WERI-Rb-1 (cell line): ENCODE data around the gene SCN7A.

ENCODE experiments used
- DNase-seq: peaks from one replicate; pipeline ENCODE4 v3.0.0-alpha.2; 2020
- H3K27ac ChIP-seq: fragments of 250-450 bp; sonication (Bioruptor Pico); 2 replicates; pipeline ENCODE4 v1.5.1; 2020; ENCODE audit warnings: mild to moderate bottlenecking, moderate library complexity
- H3K27me3 ChIP-seq: fragments of 250-450 bp; sonication (Bioruptor Pico); 2 replicates; pipeline ENCODE4 v1.5.1; 2021; ENCODE audit warnings: mild to moderate bottlenecking, low read depth, moderate library complexity; ENCODE audit not compliant: insufficient read depth, severe bottlenecking
- H3K36me3 ChIP-seq: fragments of 250-450 bp; sonication (Bioruptor Pico); 2 replicates; pipeline ENCODE4 v1.5.1; 2020; ENCODE audit warnings: mild to moderate bottlenecking, moderate library complexity
- H3K4me3 ChIP-seq: 2 replicates; pipeline ENCODE4 v1.5.1; 2011; ENCODE audit warnings: low read depth, mild to moderate bottlenecking, control low read depth, low read length
- H3K9me3 ChIP-seq: fragments of 250-450 bp; sonication (Bioruptor Pico); 2 replicates; pipeline ENCODE4 v1.5.1; 2021; ENCODE audit warnings: mild to moderate bottlenecking, moderate library complexity; ENCODE audit not compliant: severe bottlenecking
- CTCF ChIP-seq: IDR thresholded peaks from 2 replicates; pipeline ENCODE4 v1.5.1; 2011; ENCODE audit warnings: low read depth, mild to moderate bottlenecking, control low read depth, inconsistent platforms, low read length

The SCN7A gene

GRCh38 chr2:166373539-166373938 is 120.5 kb downstream of the SCN7A start:
- TF ChIP-seq CTCF: no peak
- DNase-seq: no peak
- Histone ChIP-seq H3K4me3 (no peak overlapping the region), H3K27ac (no peak overlapping the region), H3K27me3 (no peaks in the 10 kb centered on the region), H3K9me3 (no peaks in the 10 kb centered on the region), H3K36me3 (no peaks in the 10 kb centered on the region)

- DNase-seq: no peak
- TF ChIP-seq CTCF: no peak
- Histone ChIP-seq H3K27me3 (no peaks in the 10 kb centered on the region), H3K4me3 (no peak overlapping the region), H3K27ac (no peak overlapping the region), H3K9me3 (no peaks in the 10 kb centered on the region), H3K36me3 (no peaks in the 10 kb centered on the region)
These were observed 120.9 kb downstream of the SCN7A start for GRCh38 chr2:166373105-166373504.

- no peak overlapping the region for H3K4me3 ChIP-seq
- H3K9me3 ChIP-seq: no peaks in the 10 kb centered on the region
- H3K27me3 ChIP-seq: no peaks in the 10 kb centered on the region
- H3K27ac ChIP-seq: no peak overlapping the region
- no peak for TF ChIP-seq CTCF
- no peaks in the 10 kb centered on the region for H3K36me3 ChIP-seq
- DNase-seq: no peak
These were observed 122.0 kb downstream of the SCN7A start for GRCh38 chr2:166372046-166372445.

GRCh38 chr2:166365803-166366420 is 128.1 kb downstream of the SCN7A start:
- no peak overlapping the region for H3K27ac ChIP-seq
- no peaks in the 10 kb centered on the region for H3K36me3 ChIP-seq
- H3K9me3 ChIP-seq: no peaks in the 10 kb centered on the region
- H3K27me3 ChIP-seq: no peaks in the 10 kb centered on the region
- H3K4me3 ChIP-seq: no peak overlapping the region
- no peak for DNase-seq
- no peak for TF ChIP-seq CTCF

- no peaks in the 10 kb centered on the region for H3K27me3 ChIP-seq
- no peak overlapping the region for H3K4me3 ChIP-seq
- no peak for DNase-seq
- TF ChIP-seq CTCF: no peak
- no peak overlapping the region for H3K27ac ChIP-seq
- no peaks in the 10 kb centered on the region for H3K36me3 ChIP-seq
- H3K9me3 ChIP-seq: no peaks in the 10 kb centered on the region
These were observed 128.8 kb downstream of the SCN7A start for GRCh38 chr2:166365239-166365638.

GRCh38 chr2:166364476-166365161 is 129.4 kb downstream of the SCN7A start:
- H3K36me3 ChIP-seq: no peaks in the 10 kb centered on the region
- H3K27me3 ChIP-seq: no peaks in the 10 kb centered on the region
- no peak for DNase-seq
- no peaks in the 10 kb centered on the region for H3K9me3 ChIP-seq
- H3K4me3 ChIP-seq: no peak overlapping the region
- H3K27ac ChIP-seq: no peak overlapping the region
- no peak for TF ChIP-seq CTCF
